IMR-90 (cell line): ENCODE results near the gene TRAPPC5. TPM values are rescaled to one million over a fixed set of nuclear protein-coding genes. Genes with fewer than 3 reads are reported as not detected.

Experiments used
- ATAC-seq: fragments of 200-7000 bp; cut with Tn5 transposase; 2 replicates; pipeline ENCODE4 v1.9.1; 2020; ENCODE audit warnings: low read depth, mild to moderate bottlenecking, moderate library complexity
- BruUV-seq: library from RNA; stranded (reverse); fragments of 400-500 nt; replicated peaks from 2 replicates; lab custom pipeline; 2021; lab: Mats Ljungman, UMichigan
- CTCF ChIA-PET: fragments of 300-600 bp; formaldehyde crosslinking; extraction: SDS; loops from one replicate; lab custom pipeline; 2021; ENCODE audit warnings: antibody characterized with exemption; lab: Yijun Ruan, JAX
- POLR2A ChIA-PET: fragments of 300-600 bp; sonication (Branson Sonifier 250); formaldehyde crosslinking; loops from one replicate; lab custom pipeline; 2022; ENCODE audit warnings: antibody characterized with exemption; ENCODE audit not compliant: unreplicated experiment; lab: Charles Lee
- DNase-seq: peaks from one replicate; pipeline ENCODE4 v3.0.0; 2013
- H2AFZ ChIP-seq: replicated peaks from 2 replicates; pipeline ENCODE3; 2013; ENCODE audit warnings: low read length, mild to moderate bottlenecking; ENCODE audit not compliant: poor library complexity
- H2AK5ac ChIP-seq: 2 replicates; pipeline ENCODE4 v1.6.1; 2013; ENCODE audit warnings: low read depth, low read length, inconsistent platforms
- H2AK9ac ChIP-seq: replicated peaks from 2 replicates; pipeline ENCODE3; 2013; ENCODE audit warnings: mild to moderate bottlenecking, low read depth, low read length, moderate library complexity; ENCODE audit not compliant: poor library complexity
- H2BK120ac ChIP-seq: 2 replicates; pipeline ENCODE4 v1.6.1; 2013; ENCODE audit warnings: low read depth, low read length, inconsistent platforms
- H2BK15ac ChIP-seq: 3 replicates; pipeline ENCODE4 v1.6.1; 2013; ENCODE audit warnings: low read depth, low read length, inconsistent platforms
- H2BK20ac ChIP-seq: 2 replicates; pipeline ENCODE4 v1.6.1; 2013; ENCODE audit warnings: low read depth, mild to moderate bottlenecking, inconsistent platforms, low read length, moderate library complexity
- H2BK5ac ChIP-seq: 2 replicates; pipeline ENCODE4 v1.6.1; 2013; ENCODE audit warnings: mild to moderate bottlenecking, low read depth, low read length, inconsistent platforms; ENCODE audit not compliant: poor library complexity, severe bottlenecking
- H3K14ac ChIP-seq: replicated peaks from 2 replicates; pipeline ENCODE4 v1.6.1; 2013; ENCODE audit warnings: low read depth, low read length, inconsistent platforms
- H3K18ac ChIP-seq: 2 replicates; pipeline ENCODE4 v1.6.1; 2013; ENCODE audit warnings: low read depth, low read length, control low read depth
- H3K23ac ChIP-seq: 2 replicates; pipeline ENCODE4 v1.6.1; 2013; ENCODE audit warnings: low read depth, low read length, inconsistent platforms
- H3K27ac ChIP-seq: 2 replicates; pipeline ENCODE4 v1.5.1; 2013; ENCODE audit warnings: mild to moderate bottlenecking, control low read depth, low read length; ENCODE audit not compliant: insufficient read depth
- H3K27me3 ChIP-seq: 2 replicates; pipeline ENCODE4 v1.6.1; 2013; ENCODE audit warnings: low read length; ENCODE audit not compliant: control insufficient read depth, insufficient read depth
- H3K36me3 ChIP-seq: 2 replicates; pipeline ENCODE4 v1.6.1; 2013; ENCODE audit warnings: low read length, mixed read lengths; ENCODE audit not compliant: control insufficient read depth, insufficient read depth
- H3K4ac ChIP-seq: 2 replicates; pipeline ENCODE4 v1.6.1; 2013; ENCODE audit warnings: low read depth, low read length, inconsistent platforms
- H3K4me1 ChIP-seq: 2 replicates; pipeline ENCODE4 v1.6.1; 2013; ENCODE audit warnings: low read length, mixed read lengths; ENCODE audit not compliant: control insufficient read depth, insufficient read depth
- H3K4me2 ChIP-seq: 2 replicates; pipeline ENCODE4 v1.6.1; 2013; ENCODE audit warnings: low read depth, mild to moderate bottlenecking, control low read depth, low read length, moderate library complexity
- H3K4me3 ChIP-seq: 2 replicates; pipeline ENCODE4 v1.5.1; 2013; ENCODE audit warnings: low read depth, mild to moderate bottlenecking, control low read depth, low read length, moderate library complexity; ENCODE audit not compliant: insufficient read depth
- H3K56ac ChIP-seq: 2 replicates; pipeline ENCODE4 v1.6.1; 2013; ENCODE audit warnings: low read length, inconsistent platforms; ENCODE audit not compliant: insufficient read depth; ENCODE audit errors: extremely low read depth
- H3K79me1 ChIP-seq, 2 experiments: 2 replicates each; pipeline ENCODE4 v1.6.1; 2013; ENCODE audit warnings: low read length in 2 of 2, inconsistent platforms in 1 of 2, low read depth in 1 of 2
- H3K9ac ChIP-seq: 2 replicates; pipeline ENCODE4 v1.6.1; 2013; ENCODE audit warnings: low read depth, low read length, control low read depth
- H3K9me1 ChIP-seq: 2 replicates; pipeline ENCODE4 v1.6.1; 2013; ENCODE audit warnings: low read length, inconsistent platforms; ENCODE audit not compliant: insufficient read depth
- H3K9me3 ChIP-seq: 2 replicates; pipeline ENCODE4 v1.6.1; 2013; ENCODE audit warnings: low read length; ENCODE audit not compliant: control insufficient read depth, insufficient read depth
- H4K20me1 ChIP-seq: 2 replicates; pipeline ENCODE4 v1.6.1; 2013; ENCODE audit warnings: low read length, inconsistent platforms; ENCODE audit not compliant: insufficient read depth
- H4K5ac ChIP-seq: 2 replicates; pipeline ENCODE4 v1.6.1; 2013; ENCODE audit warnings: mild to moderate bottlenecking, low read depth, low read length, control low read depth
- H4K8ac ChIP-seq, 2 experiments: 2 replicates each; pipeline ENCODE4 v1.6.1; 2013; ENCODE audit warnings: low read depth in 2 of 2, low read length in 2 of 2, control low read depth in 1 of 2, inconsistent platforms in 1 of 2
- H4K91ac ChIP-seq: 2 replicates; pipeline ENCODE4 v1.6.1; 2013; ENCODE audit warnings: low read depth, low read length, inconsistent platforms; ENCODE audit not compliant: insufficient read depth
- BHLHE40 ChIP-seq: fragments of 150-350 bp; IDR thresholded peaks from 2 replicates; pipeline ENCODE4 v1.6.1; 2016; ENCODE audit warnings: mild to moderate bottlenecking, low read depth, low read length
- CEBPB ChIP-seq: IDR thresholded peaks from 2 replicates; pipeline ENCODE4 v1.6.1; 2012; ENCODE audit warnings: low read depth, low read length, improper control_type of control experiment
- FOS ChIP-seq: fragments of 150-350 bp; IDR thresholded peaks from 2 replicates; pipeline ENCODE4 v1.6.1; 2016; ENCODE audit warnings: low read depth, low read length
- MAFK ChIP-seq: IDR thresholded peaks from 2 replicates; pipeline ENCODE4 v1.6.1; 2012; ENCODE audit warnings: low read depth, low read length, improper control_type of control experiment
- MAZ ChIP-seq: IDR thresholded peaks from 2 replicates; pipeline ENCODE4 v1.6.1; 2012; ENCODE audit warnings: low read depth, mild to moderate bottlenecking, low read length, improper control_type of control experiment, moderate library complexity, borderline replicate concordance
- NFE2L2 ChIP-seq: fragments of 150-350 bp; IDR thresholded peaks from 2 replicates; pipeline ENCODE4 v1.6.1; 2016; ENCODE audit warnings: low read depth, mild to moderate bottlenecking, low read length
- POLR2A ChIP-seq: IDR thresholded peaks from 2 replicates; pipeline ENCODE4 v1.6.1; 2012; ENCODE audit warnings: mild to moderate bottlenecking, low read depth, low read length
- RCOR1 ChIP-seq: IDR thresholded peaks from 2 replicates; pipeline ENCODE4 v1.6.1; 2012; ENCODE audit warnings: mild to moderate bottlenecking, low read length, improper control_type of control experiment; ENCODE audit not compliant: insufficient replicate concordance
- WGBS, 2 experiments: methylation state at CpG; one replicate each; pipeline versions ENCODE4 v1.1.5 to v1.1.7; 2013; ENCODE audit warnings: missing lambda C conversion rate in 2 of 2; ENCODE audit not compliant: insufficient read length in 1 of 2; ENCODE audit errors: extremely low coverage in 2 of 2; 5-methylcytosine and 5-hydroxymethylcytosine counted together
- dilution Hi-C: fragments of 300-500 bp; cut with HindIII; formaldehyde crosslinking; loops from one replicate; pipeline ENCODE4 v1.14.3; 2018; ENCODE audit warnings: low sequenced_read_pairs; ENCODE audit not compliant: unreplicated experiment
- in situ Hi-C: fragments of 300-500 bp; cut with MboI; formaldehyde crosslinking; loops from 3 replicates; pipeline ENCODE4 v1.14.3; 2019; ENCODE audit warnings: low sequenced_read_pairs, inconsistent platforms, mixed read lengths
- intact Hi-C: fragments of 100-400 bp; cut with micrococcal nuclease; formaldehyde crosslinking; loops from 2 replicates; pipeline ENCODE4 v1.10.0; 2022
- polyA plus RNA-seq, 3 experiments: library from polyadenylated mRNA; depleted of rRNA; stranded (reverse); fragments of >200 nt; gene quantifications; 2 replicates each; pipeline ENCODE4 v1.2.3, GENCODE V29; 2012; ENCODE audit warnings: low replicate concordance in 1 of 3
- total RNA-seq: library from RNA; depleted of rRNA; stranded (reverse); fragments of >200 nt; gene quantifications from 2 replicates; pipeline ENCODE4 v1.2.3, GENCODE V29; 2012

The TRAPPC5 gene
- total and polyA plus RNA-seq, 2 of the 4 experiments (the other 2 are of a cell fraction), result 54.7 to 109 TPM

DNA sequence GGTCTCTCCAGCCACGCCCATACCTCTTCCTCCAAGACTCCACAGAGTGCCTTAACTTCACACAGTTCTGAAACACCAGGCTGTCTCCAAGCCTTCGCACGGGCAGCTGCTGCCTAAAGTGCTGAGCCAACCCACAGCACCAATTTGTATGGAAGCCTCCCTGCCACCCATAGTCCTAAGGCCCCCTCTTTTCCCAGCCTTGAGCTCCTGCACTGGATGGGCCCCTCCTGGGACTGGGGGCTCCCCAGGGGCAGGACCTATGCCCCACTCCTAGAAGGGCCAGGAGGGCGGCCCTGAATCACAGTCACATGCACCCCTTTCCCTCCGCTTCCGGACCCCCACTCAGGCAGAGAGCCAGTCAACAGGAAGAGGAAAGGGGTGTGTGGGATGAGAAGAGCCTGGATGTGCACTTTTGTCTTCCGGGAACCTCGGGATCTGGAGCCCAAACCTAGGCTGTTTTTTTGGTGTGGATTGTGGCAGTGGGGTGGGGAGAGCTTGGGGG is 26.4 kb downstream of the TRAPPC5 start:
- BruUV-seq, result no TSS peak
- TF ChIP-seq CEBPB, result no peak
- TF ChIP-seq RCOR1, result no peak
- TF ChIP-seq NFE2L2, result no peak
- no peak for TF ChIP-seq MAZ
- no peak for TF ChIP-seq MAFK
- TF ChIP-seq BHLHE40, result no peak
- TF ChIP-seq POLR2A, result no peak
- TF ChIP-seq FOS, result no peak
- Histone ChIP-seq H2AK5ac (no peak overlapping the region), H3K9ac (no peak overlapping the region), H2BK120ac (no peak overlapping the region), H3K36me3 (no peaks in the 10 kb centered on the region), H3K18ac (no peak overlapping the region), H3K23ac (no peak overlapping the region), H3K4me1 (no peaks in the 10 kb centered on the region), H3K9me3 (no peaks in the 10 kb centered on the region), H2AFZ (no peak overlapping the region), H3K79me1 (no peaks in the 10 kb centered on the region), H3K27ac (no peak overlapping the region), H4K5ac (no peak overlapping the region), H3K9me1 (no peaks in the 10 kb centered on the region), H2BK20ac (no peak overlapping the region), H2AK9ac (no peak overlapping the region), H2BK15ac (no peak overlapping the region), H3K56ac (no peak overlapping the region), H3K4me2 (no peak overlapping the region), H3K27me3 (peaks cover 10% of the 10 kb centered on the region; the same call in 1 of the 2 replicates), H3K14ac (no peak overlapping the region), H3K4ac (no peak overlapping the region), H4K91ac (no peak overlapping the region), H4K8ac (no peak overlapping the region), H4K20me1 (no peaks in the 10 kb centered on the region), H3K4me3 (no peak overlapping the region), H2BK5ac (no peak overlapping the region)
- ChIA-PET CTCF (no interaction called here), POLR2A (no interaction called here)
- intact Hi-C loops (no loop called here), dilution Hi-C loops (no loop called here), in situ Hi-C loops (no loop called here)
- 0% methylated on average over 2 of the region's 8 CpGs; no CpG with 5 or more reads in 1 of the 2 experiments for WGBS, 2 experiments
- ATAC-seq (no peak), DNase-seq (no peak)
